Measurements from ENCODE around the gene ARHGAP10.

GRCh38 chr4:147682755-147683154 lies 49.1 kb upstream of the ARHGAP10 start:
- no peak for TF ChIP-seq POLR2AphosphoS5 (IDR thresholded peaks at IDR 0.05; ENCODE audit: borderline replicate concordance, low read depth, low read length)
- TF ChIP-seq FOXP2 (optimal IDR thresholded peaks at IDR 0.05; ENCODE audit: control extremely low read depth, extremely low read length, insufficient read depth) = no peak
